Placental epithelial cell (primary cell): ENCODE results near the gene TRIM28. TPM values are rescaled to one million over a fixed set of nuclear protein-coding genes. Genes with fewer than 3 reads are reported as not detected.
A peak's percentile ranks its signal among the peaks of the same experiment; 100 is the strongest.

Experiments used
- small RNA-seq: library from RNA; depleted of rRNA; stranded (forward); fragments of <200 nt; gene quantifications from one replicate; pipeline ENCODE3, GENCODE V24; 2012
- total RNA-seq: library from RNA; depleted of rRNA; stranded (reverse); fragments of >200 nt; gene quantifications from 2 replicates; pipeline ENCODE4 v1.2.3, GENCODE V29; 2012

Gene TRIM28
- 414 and 576 TPM in 2 replicates for total RNA-seq

DNA sequence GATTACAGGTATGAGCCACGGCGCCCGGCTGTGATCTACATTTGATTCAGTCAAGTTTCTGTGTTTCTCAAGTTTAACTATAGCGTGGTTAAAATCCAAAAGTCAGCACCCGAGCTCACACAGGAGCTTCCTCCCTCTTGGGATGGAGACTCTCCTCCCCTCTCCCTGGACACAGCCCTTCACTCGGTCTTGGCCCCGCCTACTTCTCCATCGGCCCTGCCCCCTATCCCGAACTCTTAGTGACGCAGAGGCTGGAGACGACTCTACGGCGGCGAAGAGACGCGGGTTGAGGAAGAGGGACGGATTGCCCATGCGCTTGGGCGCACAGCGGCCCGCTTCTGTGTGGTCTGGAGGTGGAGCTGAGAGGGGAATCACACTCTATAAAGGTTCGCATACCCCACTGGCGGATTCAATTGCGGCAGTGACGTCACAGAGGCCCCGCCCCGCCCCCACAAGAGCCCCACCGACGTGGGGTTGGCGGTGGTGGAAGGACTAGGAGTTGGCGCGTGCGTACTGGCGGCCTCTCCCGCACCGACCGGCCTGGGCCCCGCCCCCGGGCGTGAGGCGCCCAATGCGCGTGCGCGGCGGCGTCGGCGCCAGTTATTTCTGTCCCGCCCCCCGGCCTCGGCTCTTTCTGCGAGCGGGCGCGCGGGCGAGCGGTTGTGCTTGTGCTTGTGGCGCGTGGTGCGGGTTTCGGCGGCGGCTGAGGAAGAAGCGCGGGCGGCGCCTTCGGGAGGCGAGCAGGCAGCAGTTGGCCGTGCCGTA is at the start of gene TRIM28:
Gene TRIM28, plus strand, starts transcription at position 239 of the 765 bp plus-strand sequence. CDS start 694 bp downstream, outside the sequence.

DNA sequence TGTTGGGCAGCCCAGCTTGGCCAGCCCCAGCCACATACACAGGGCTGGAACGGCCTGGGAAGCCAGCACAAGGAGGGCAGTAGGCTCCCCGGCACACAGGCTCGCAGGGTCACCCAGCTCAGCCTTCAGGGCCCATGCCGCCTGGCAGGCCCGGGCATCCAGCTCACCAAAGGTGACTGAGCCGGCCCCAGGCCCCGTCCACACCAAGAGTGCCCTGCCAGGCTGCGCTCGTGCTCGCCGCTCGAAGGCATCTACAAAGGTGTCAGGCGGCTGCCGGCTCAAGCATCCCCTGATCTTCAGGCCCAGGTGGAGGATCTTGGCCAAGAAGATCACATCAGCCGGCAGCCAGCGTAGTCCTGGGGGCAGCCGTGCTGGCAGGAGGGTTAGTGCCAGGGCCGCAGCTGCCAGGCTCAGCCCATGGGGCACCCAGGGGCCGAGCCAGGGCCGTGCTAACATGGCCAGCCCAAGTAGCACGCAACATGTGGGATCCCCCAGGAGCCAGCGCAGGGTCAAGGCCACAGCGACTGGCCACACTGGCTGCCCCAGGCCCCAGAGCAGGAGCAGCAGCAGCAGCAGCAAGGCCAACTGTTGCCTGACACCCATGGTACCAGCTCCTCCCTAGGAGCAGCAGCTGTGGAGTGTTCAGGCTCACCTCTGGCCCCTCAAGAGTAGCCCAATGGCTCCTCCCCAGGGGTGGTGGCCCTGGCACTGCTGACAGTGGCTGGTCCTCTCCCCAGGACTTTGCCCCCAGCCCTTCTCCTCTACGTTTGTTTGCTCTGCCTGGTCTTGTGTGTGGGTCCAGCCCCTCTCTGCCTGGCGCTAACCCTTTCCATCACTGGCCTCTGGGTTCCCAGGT is 32.3 kb upstream of the TRIM28 start, which contains the start of gene SLC27A5:
Gene SLC27A5, minus strand, starts transcription at position 640 of the 856 bp plus-strand sequence. Its CDS starts 37 bp downstream, at position 603.

DNA sequence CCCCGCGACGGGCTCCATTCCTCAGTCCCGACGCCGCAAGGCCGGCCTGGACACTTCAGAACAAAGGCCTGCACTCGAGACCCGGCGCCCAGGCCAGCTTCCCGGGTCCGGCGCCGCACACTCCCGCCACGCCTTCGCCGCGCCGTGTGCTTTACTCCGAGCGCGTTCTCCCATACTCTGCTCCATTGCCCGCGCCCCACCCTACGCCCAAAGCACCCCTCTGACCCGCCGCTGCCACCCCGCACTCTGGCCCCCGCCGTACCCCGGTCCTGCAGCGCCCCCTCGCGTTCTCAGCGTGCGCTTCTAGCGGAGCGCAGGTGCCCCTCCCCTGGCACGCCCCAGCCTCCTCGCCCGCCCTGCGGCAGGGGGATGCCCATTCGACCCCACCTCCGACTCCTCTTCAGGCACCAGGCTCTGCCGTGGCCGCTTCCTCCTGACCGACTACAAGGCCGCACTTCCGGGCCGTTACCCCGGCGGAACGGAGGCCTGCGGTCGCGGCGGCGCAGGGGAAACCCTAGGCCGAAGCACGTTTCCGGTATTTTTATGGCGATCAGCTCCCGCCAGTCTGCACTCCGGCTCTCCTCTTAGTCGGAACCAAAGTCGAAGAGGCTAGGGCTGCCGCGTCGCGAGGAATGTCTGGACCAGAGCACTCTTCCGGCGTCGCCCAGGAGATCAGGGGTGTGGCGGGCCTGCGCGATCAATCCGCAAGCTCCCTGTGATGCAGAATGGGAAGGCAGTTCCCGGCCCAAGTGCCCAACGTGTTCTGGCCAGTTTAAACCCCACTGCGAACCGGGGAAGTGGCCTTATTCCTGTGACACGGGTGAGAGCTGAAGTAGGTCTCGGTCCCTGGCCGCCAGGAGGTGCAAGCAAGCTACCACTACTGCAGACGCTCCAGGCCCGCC is 24.3 kb upstream of the TRIM28 start, which contains the start of gene ZBTB45:
Gene ZBTB45, minus strand, starts transcription at position 456 of the 902 bp plus-strand sequence. CDS start 2,137 bp downstream, outside the sequence.

DNA sequence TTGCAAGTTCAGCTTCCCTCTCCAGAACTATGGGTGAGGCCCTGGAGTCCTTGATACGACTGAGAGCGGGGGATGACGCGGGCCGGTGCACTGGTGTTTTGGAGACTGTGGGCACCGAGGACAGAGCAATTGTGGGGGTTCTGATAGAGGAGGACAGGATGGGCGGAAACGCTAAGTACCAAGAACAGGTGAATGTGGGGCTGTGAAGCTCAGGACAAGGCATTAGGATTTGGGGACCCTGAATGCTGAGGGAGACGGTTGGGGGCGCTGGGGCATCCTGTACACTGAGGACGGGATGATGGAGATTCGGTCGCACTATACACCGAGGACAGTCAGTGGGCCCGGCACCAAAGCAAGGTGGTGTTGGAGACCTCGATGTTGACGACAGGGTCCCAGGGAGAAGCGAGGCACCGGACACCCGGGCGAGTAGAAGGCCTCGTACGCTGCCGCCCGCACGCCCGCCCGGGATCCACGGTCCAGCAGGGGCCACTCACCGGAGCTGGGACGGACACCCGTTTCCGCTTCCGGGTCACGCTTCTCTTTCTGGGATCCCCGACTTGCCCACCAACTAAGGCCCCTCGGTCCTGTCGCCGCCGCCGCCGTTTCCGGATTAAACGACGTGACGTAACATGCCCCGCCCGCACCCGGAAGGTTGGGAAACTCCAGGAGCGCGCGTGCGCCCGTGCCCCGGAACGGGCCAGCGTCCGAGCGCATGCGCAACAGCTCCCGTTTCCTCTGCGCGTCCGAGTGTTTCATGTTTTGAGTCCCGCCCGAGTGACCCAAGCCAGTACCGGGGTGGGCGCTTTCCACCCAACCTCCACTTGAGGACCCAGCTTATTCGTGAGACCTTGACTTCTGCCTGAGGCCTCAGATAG is 10.9 kb downstream of the TRIM28 start, which contains the start of gene CHMP2A:
Gene CHMP2A, minus strand, starts transcription at position 612 of the 875 bp plus-strand sequence. CDS start 893 bp downstream, outside the sequence.

DNA sequence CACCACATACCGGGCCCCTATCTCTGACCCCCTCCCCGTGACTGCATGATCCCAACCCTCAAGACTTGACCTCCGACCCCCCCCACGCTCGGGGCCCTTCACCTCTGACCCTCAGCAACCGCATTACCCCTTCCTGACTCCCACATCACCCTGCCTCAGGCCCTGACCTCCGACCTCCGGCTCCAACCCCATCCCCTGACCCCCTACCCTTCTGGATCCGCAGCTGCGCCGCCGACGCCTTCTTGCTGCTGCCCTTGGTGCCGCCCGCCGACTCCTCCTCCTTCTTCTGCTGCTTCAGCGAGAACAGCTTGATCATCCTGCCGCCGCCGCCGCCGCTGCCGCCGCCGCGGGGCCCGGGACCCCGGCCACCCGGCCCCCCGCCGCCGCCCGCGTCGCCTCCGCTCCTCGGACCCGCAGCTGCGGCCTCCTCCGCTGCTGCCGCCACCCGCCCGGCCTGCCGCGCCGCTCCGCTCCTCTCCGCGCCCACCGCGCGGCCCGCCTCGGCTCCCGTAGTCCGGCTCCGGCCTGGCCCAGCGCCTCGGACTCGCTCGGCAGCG is 14.3 kb downstream of the TRIM28 start, which contains the start of gene UBE2M:
Gene UBE2M, minus strand, starts transcription at position 546 of the 557 bp plus-strand sequence. Its CDS starts 230 bp downstream, at position 316.

DNA sequence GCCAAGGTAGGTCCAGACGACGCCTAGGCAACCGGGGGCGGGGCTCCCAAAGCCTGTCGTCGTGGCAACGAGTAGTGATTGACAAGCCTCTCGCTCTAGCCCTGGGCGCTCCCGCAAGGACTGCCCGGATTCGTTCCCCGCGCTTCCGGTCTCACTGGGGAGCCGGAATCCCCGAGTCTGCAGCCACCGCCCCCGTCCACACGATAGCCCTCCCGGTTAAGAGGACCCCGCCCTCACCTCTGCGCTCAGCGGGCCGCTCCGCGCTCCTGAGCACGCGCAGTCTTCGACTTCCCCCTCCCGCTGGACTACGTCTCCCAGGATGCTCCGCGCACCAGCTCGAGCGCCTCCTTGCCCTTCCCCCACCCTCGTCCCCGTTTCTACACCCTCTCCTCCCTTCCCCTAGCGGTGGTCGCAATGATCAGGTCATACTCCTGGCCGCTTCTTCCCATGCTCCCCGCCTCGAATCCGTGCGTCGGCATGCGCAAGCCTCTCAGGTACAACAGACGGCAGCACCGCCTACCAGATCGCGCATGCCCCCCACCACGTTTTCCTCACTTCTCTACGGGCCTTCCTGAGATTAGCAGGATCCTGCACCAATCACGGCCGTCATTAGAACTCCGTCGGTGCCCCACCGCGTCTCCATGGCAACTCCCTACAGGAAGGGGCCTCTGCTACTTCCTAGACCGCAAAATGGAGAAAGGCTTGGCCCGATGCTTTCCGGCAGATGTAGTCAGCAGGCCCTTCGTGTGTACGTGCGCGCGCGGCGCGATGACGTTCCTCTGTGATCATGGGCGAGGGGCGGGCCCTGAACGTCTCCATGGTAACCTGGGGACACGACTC is 29.2 kb downstream of the TRIM28 start, which contains the start of gene MZF1:
Gene MZF1, minus strand, starts transcription at position 518 of the 840 bp plus-strand sequence. CDS start 1,946 bp downstream, outside the sequence.

Small RNA genes within 50 kb of the gene (small RNA-seq; reads per million reads assigned to genes)
- gene MIR6807: 0.60 reads per million, percentile 36 among the genes with 10 or more reads in this experiment
- not detected for gene RN7SL525P

Other genes with a start within 250 kb of the TRIM28 start
- 33.4 and 35.5 TPM in 2 replicates for gene ERVK3-1, start 238.7 kb upstream of the TRIM28 start, total RNA-seq
- 5.5 and 6.6 TPM in 2 replicates for gene ZSCAN22, start 217.1 kb upstream of the TRIM28 start, total RNA-seq
- 0.79 TPM in 1 of 2 replicates, not detected in the other for gene A1BG, start 190.6 kb upstream of the TRIM28 start, total RNA-seq
- gene ZNF497, start 181.3 kb upstream of the TRIM28 start, total RNA-seq: 3.3 and 3.9 TPM in 2 replicates
- gene ZNF837, start 163.0 kb upstream of the TRIM28 start, total RNA-seq: 4.4 and 6.3 TPM in 2 replicates
- gene RPS5, start 156.8 kb upstream of the TRIM28 start, total RNA-seq: 1,650 and 1,691 TPM in 2 replicates
- gene RNF225, start 148.4 kb upstream of the TRIM28 start, total RNA-seq: 2.8 and 5.5 TPM in 2 replicates
- 13.2 and 17.3 TPM in 2 replicates for gene ZNF584, start 135.4 kb upstream of the TRIM28 start, total RNA-seq
- gene ZNF132, start 103.9 kb upstream of the TRIM28 start, total RNA-seq: 12.6 and 14.6 TPM in 2 replicates
- 13.3 and 14.6 TPM in 2 replicates for gene ZNF324B, start 92.4 kb upstream of the TRIM28 start, total RNA-seq
- 25.1 and 41.3 TPM in 2 replicates for gene ZNF324, start 77.0 kb upstream of the TRIM28 start, total RNA-seq
- 15.3 and 22.0 TPM in 2 replicates for gene ZNF446, start 67.7 kb upstream of the TRIM28 start, total RNA-seq
- 4.4 and 6.3 TPM in 2 replicates for gene SLC27A5, start 32.1 kb upstream of the TRIM28 start, total RNA-seq
- 12.3 and 12.6 TPM in 2 replicates for gene ZBTB45, start 24.3 kb upstream of the TRIM28 start, total RNA-seq
- gene CHMP2A, start 11.0 kb downstream of the TRIM28 start, total RNA-seq: 65.1 and 108 TPM in 2 replicates
- 40.4 and 67.5 TPM in 2 replicates for gene UBE2M, start 14.5 kb downstream of the TRIM28 start, total RNA-seq
- gene MZF1, start 29.3 kb downstream of the TRIM28 start, total RNA-seq: 31.6 and 42.0 TPM in 2 replicates